ENCODE measurements around the gene ATP5F1D. TPM values are rescaled to one million over a fixed set of nuclear protein-coding genes. Genes with fewer than 3 reads are reported as not detected.
A peak's percentile ranks its signal among the peaks of the same experiment; 100 is the strongest.

Gene ATP5F1D
- total and polyA plus RNA-seq, 4 donors = 27.1 to 266 (median 187) TPM

GRCh38 chr19:1248139-1248785 is 6.7 kb downstream of the ATP5F1D start, which contains the start of gene MIDN:
Gene MIDN (plus strand): TSS chr19:1248583. CDS start chr19:1250297, 1,714 bp downstream.
- Histone ChIP-seq H3K9ac (ENCODE audit: insufficient read depth in 1 of 2, low read length in 2 of 2) (peak within 1 kb of the TSS; percentile 32 to 63), H3K36me3 (ENCODE audit: control insufficient read depth in 4 of 4, insufficient read depth in 4 of 4, low read length in 4 of 4) (peaks cover 0 to 24% (median 7%) of the 10 kb centered on the region in 4 donors), H3K27me3 (ENCODE audit: control insufficient read depth in 3 of 3, insufficient read depth in 3 of 3, low read length in 2 of 3) (no peaks in the 10 kb centered on the region), H3K27ac (ENCODE audit: low read depth in 1 of 2, low read length in 1 of 2) (peak within 1 kb of the TSS; percentile 98 to 99), H3K9me3 (ENCODE audit: control insufficient read depth in 4 of 4, insufficient read depth in 3 of 4, low read length in 3 of 4) (no peaks in the 10 kb centered on the region), H3K4me1 (ENCODE audit: control insufficient read depth in 5 of 5, insufficient read depth in 5 of 5, low read length in 5 of 5) (peaks cover 0 to 33% (median 21%) of the 10 kb centered on the region in 5 donors), H3K4me3 (peak within 1 kb of the TSS; percentile 88)
- DNase-seq = peak; percentile 70 to 89 (median 85)
- WGBS, 2 donors = 0 to 1% methylated on average over 51 to 60 of the region's 60 CpGs
- ATAC-seq (ENCODE audit: insufficient read depth, low FRiP score) = peak; percentile 28
- no peak for TF ChIP-seq CTCF (IDR thresholded peaks at IDR 0.05; ENCODE audit: control extremely low read depth, extremely low read depth)

DNA sequence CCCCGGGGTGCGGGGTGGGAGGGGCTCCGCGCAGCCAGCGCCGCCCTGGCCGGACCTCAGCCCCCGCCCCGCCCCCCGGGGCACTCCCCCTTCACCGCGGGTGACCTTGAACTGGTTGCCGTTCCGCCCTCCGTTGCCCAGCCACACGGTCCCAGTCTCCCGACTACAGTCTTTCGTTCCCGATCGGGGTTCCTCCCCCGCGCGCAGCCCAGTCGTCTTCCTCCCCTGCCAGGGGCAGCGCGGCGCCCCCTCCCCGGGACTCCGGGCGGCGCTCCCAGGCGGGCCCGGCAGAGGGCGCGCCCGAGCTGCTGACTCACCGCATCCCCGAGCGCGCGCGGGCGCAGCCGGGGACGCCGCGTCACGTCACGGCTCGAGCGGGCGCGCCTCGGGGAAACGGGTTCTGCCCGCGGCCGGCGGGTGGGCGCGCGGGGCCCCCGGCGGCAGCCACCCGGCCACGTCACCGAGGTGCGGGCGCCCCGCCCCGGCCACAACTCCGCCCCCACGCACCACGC is 7.3 kb downstream of the ATP5F1D start:
- Histone ChIP-seq H3K9me3 (ENCODE audit: control insufficient read depth in 4 of 4, insufficient read depth in 3 of 4, low read length in 3 of 4) (no peaks in the 10 kb centered on the region), H3K27ac (ENCODE audit: low read depth in 1 of 2, low read length in 1 of 2) (peak overlapping the region; percentile 98 to 99), H3K9ac (ENCODE audit: insufficient read depth in 1 of 2, low read length in 2 of 2) (peak overlapping the region in 1 of 2 donors; percentile 63), H3K27me3 (ENCODE audit: control insufficient read depth in 3 of 3, insufficient read depth in 3 of 3, low read length in 2 of 3) (no peaks in the 10 kb centered on the region), H3K4me3 (peak overlapping the region; percentile 88), H3K4me1 (ENCODE audit: control insufficient read depth in 5 of 5, insufficient read depth in 5 of 5, low read length in 5 of 5) (peaks cover 2 to 35% (median 24%) of the 10 kb centered on the region in 5 donors), H3K36me3 (ENCODE audit: control insufficient read depth in 4 of 4, insufficient read depth in 4 of 4, low read length in 4 of 4) (peaks cover 0 to 30% (median 10%) of the 10 kb centered on the region in 4 donors)
- peak; percentile 48 for TF ChIP-seq CTCF (IDR thresholded peaks at IDR 0.05; ENCODE audit: control extremely low read depth, extremely low read depth)
- ATAC-seq (ENCODE audit: insufficient read depth, low FRiP score) (peak; percentile 4), DNase-seq (peak; percentile 86 to 88 (median 87))
- WGBS, 2 donors = 0 to 1% methylated on average over 55 to 74 of the region's 74 CpGs

DNA sequence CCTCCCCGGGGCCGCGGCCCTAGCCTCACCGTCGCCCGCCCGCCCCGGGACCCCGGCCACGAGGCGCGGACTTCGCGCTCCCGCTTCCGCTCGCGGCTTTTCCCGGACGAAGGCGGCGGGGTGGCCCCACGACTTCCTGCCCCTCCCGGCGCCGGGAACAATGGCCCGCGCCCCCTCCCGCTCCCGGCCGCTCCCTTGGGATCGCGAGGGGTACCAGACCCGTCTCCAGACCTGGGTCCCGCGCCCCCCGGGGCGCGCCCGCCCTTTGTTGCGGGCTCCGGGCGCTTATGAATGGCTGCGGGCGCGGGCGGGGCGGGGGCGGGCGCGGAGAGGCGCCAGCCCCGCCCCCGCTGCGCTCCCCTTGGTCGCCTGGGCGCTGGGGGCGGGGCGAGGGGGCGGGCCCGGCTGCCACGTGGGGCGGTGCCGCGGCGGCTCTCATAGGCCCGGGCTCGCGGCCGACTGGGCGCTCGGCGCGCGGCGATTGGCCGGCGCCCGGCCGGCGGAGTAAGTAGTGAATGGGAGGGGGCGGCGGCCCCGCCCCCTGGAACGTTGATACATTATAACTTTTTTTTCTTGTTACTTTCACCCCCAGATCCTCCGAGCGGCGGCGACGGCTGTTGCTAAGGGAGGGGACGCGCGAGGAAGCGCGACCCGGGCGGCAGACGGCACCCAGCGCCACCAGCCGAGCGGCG is 7.9 kb downstream of the ATP5F1D start:
- Histone ChIP-seq H3K27me3 (ENCODE audit: control insufficient read depth in 3 of 3, insufficient read depth in 3 of 3, low read length in 2 of 3) (no peaks in the 10 kb centered on the region), H3K9ac (ENCODE audit: insufficient read depth in 1 of 2, low read length in 2 of 2) (no peak overlapping the region), H3K4me3 (peak overlapping the region; percentile 94), H3K9me3 (ENCODE audit: control insufficient read depth in 4 of 4, insufficient read depth in 3 of 4, low read length in 3 of 4) (no peaks in the 10 kb centered on the region), H3K36me3 (ENCODE audit: control insufficient read depth in 4 of 4, insufficient read depth in 4 of 4, low read length in 4 of 4) (peaks cover 2 to 32% (median 14%) of the 10 kb centered on the region in 4 donors), H3K27ac (ENCODE audit: low read depth in 1 of 2, low read length in 1 of 2) (peak overlapping the region; percentile 98 to 99), H3K4me1 (ENCODE audit: control insufficient read depth in 5 of 5, insufficient read depth in 5 of 5, low read length in 5 of 5) (peaks cover 2 to 35% (median 21%) of the 10 kb centered on the region in 5 donors)
- DNase-seq (peak; percentile 97 to 99 (median 98)), ATAC-seq (ENCODE audit: insufficient read depth, low FRiP score) (peak; percentile 12)
- no peak for TF ChIP-seq CTCF (IDR thresholded peaks at IDR 0.05; ENCODE audit: control extremely low read depth, extremely low read depth)
- 0 to 1% methylated on average over 62 to 102 of the region's 102 CpGs for WGBS, 2 donors
